CD14-positive monocyte (primary cell): ENCODE data around the gene SUPT4H1. TPM values are rescaled to one million over a fixed set of nuclear protein-coding genes. Genes with fewer than 3 reads are reported as not detected.

Experiments used
- DNase-seq, 3 donors: peaks; one replicate each; pipeline ENCODE4 v3.0.0-alpha.2; 2011 to 2022
- H2AFZ ChIP-seq: 2 replicates; pipeline ENCODE4 v1.6.0; 2012; ENCODE audit warnings: mild to moderate bottlenecking, low read depth, low read length, inconsistent platforms; ENCODE audit not compliant: insufficient read depth, poor library complexity, severe bottlenecking
- H3K27ac ChIP-seq, 2 donors: 1 replicate in 1 of 2; 2 replicates in 1 of 2; pipeline ENCODE4 v1.5.1; 2012 to 2013; ENCODE audit warnings: low read length in 2 of 2, control low read depth in 1 of 2, inconsistent platforms in 1 of 2, low read depth in 1 of 2, mild to moderate bottlenecking in 1 of 2
- H3K27me3 ChIP-seq, 2 donors: one replicate each; pipeline versions ENCODE4 v1.6.0 to v1.6.1; 2011 to 2013; ENCODE audit warnings: low read length in 2 of 2; ENCODE audit not compliant: control insufficient read depth in 2 of 2, insufficient read depth in 2 of 2
- H3K36me3 ChIP-seq, 2 donors: replicated peaks in 1 of 2; 1 replicate in 1 of 2; 2 replicates in 1 of 2; pipeline versions ENCODE4 v1.5.1 to v1.6.1; 2012 to 2013; ENCODE audit warnings: low read length in 2 of 2, control low read depth in 1 of 2, inconsistent platforms in 1 of 2, mild to moderate bottlenecking in 1 of 2; ENCODE audit not compliant: insufficient read depth in 2 of 2, control insufficient read depth in 1 of 2
- H3K4me1 ChIP-seq, 2 donors: 1 replicate in 1 of 2; 2 replicates in 1 of 2; pipeline versions ENCODE4 v1.5.1 to v1.6.1; 2012 to 2013; ENCODE audit warnings: low read length in 2 of 2, control low read depth in 1 of 2, inconsistent platforms in 1 of 2, mild to moderate bottlenecking in 1 of 2, moderate library complexity in 1 of 2; ENCODE audit not compliant: insufficient read depth in 2 of 2, control insufficient read depth in 1 of 2
- H3K4me2 ChIP-seq: replicated peaks from 2 replicates; pipeline ENCODE3; 2012; ENCODE audit warnings: low read length, moderate library complexity, mild to moderate bottlenecking; ENCODE audit not compliant: poor library complexity, severe bottlenecking; ENCODE audit errors: extremely low read depth
- H3K4me3 ChIP-seq, 3 experiments: fragments of 200-600 bp in 1 of 3; sonication (generic) in 1 of 3; replicated peaks in 1 of 3; 1 replicate in 2 of 3; 2 replicates in 1 of 3; pipeline ENCODE4 v1.5.1; 2011 to 2013; ENCODE audit warnings: low read length in 3 of 3, mild to moderate bottlenecking in 3 of 3, control low read depth in 2 of 3, low read depth in 2 of 3, inconsistent platforms in 1 of 3, moderate library complexity in 1 of 3
- H3K79me2 ChIP-seq: 2 replicates; pipeline ENCODE4 v1.6.0; 2012; ENCODE audit warnings: mild to moderate bottlenecking, control low read depth, inconsistent platforms, low read length, moderate library complexity; ENCODE audit not compliant: insufficient read depth
- H3K9ac ChIP-seq: 2 replicates; pipeline ENCODE4 v1.6.0; 2017; ENCODE audit warnings: low read length, mild to moderate bottlenecking; ENCODE audit not compliant: insufficient read depth, poor library complexity, severe bottlenecking
- H3K9me3 ChIP-seq, 2 donors: replicated peaks in 1 of 2; 1 replicate in 1 of 2; 2 replicates in 1 of 2; pipeline versions ENCODE4 v1.5.1 to v1.6.1; 2012 to 2013; ENCODE audit warnings: low read length in 2 of 2, control low read depth in 1 of 2; ENCODE audit not compliant: control insufficient read depth in 1 of 2, insufficient read depth in 1 of 2
- H4K20me1 ChIP-seq: 2 replicates; pipeline ENCODE4 v1.6.0; 2012; ENCODE audit warnings: mild to moderate bottlenecking, low read length, control low read depth, moderate library complexity; ENCODE audit not compliant: insufficient read depth
- H3K27ac Mint-ChIP-seq, 7 donors: one replicate each; pipeline ENCODE4 v1.8.0; 2020; ENCODE audit warnings: mild to moderate bottlenecking in 7 of 7, mixed read lengths in 7 of 7, moderate library complexity in 6 of 7, inconsistent platforms in 2 of 7
- H3K27me3 Mint-ChIP-seq, 3 donors: one replicate each; pipeline ENCODE4 v1.8.0; 2021 to 2022; ENCODE audit warnings: low read depth in 3 of 3, mild to moderate bottlenecking in 3 of 3, mixed read lengths in 3 of 3, moderate library complexity in 3 of 3, inconsistent platforms in 1 of 3
- H3K36me3 Mint-ChIP-seq, 2 donors: one replicate each; pipeline ENCODE4 v1.8.0; 2020; ENCODE audit warnings: mixed read lengths in 2 of 2, inconsistent platforms in 1 of 2, mild to moderate bottlenecking in 1 of 2
- H3K4me1 Mint-ChIP-seq: one replicate; pipeline ENCODE4 v1.8.0; 2020; ENCODE audit warnings: mild to moderate bottlenecking, mixed read lengths
- H3K4me3 Mint-ChIP-seq, 2 donors: one replicate each; pipeline ENCODE4 v1.8.0; 2020; ENCODE audit warnings: mild to moderate bottlenecking in 2 of 2, mixed read lengths in 2 of 2, moderate library complexity in 1 of 2
- H3K9me3 Mint-ChIP-seq, 7 donors: one replicate each; pipeline ENCODE4 v1.8.0; 2020 to 2022; ENCODE audit warnings: mixed read lengths in 7 of 7, mild to moderate bottlenecking in 6 of 7, moderate library complexity in 6 of 7, inconsistent platforms in 2 of 7
- WGBS: methylation state at CpG from one replicate; pipeline ENCODE4 v1.1.5; 2013; ENCODE audit warnings: missing lambda C conversion rate; ENCODE audit not compliant: insufficient coverage; 5-methylcytosine and 5-hydroxymethylcytosine counted together
- intact Hi-C, 2 donors: fragments of 100-400 bp; cut with micrococcal nuclease; formaldehyde crosslinking; loops; one replicate each; pipeline versions ENCODE4 v1.15.0 to v1.15.1; 2023
- polyA plus RNA-seq, 3 donors: library from polyadenylated mRNA; depleted of rRNA in 1 of 3; unstranded in 2 of 3; stranded (reverse) in 1 of 3; fragments of 300-500 nt in 2 of 3; fragments of >200 nt in 1 of 3; fragmentation: Illumina TruSeq in 2 of 3; gene quantifications; 1 replicate in 2 of 3; 2 replicates in 1 of 3; pipeline ENCODE4 v1.2.3, GENCODE V29; 2012 to 2021
- TF ChIP-seq, protein P1 (sequence below): fragments of 200-600 bp; IDR thresholded peaks from one replicate; pipeline ENCODE4 v1.8.0; 2022; ENCODE audit warnings: antibody characterized with exemption, mild to moderate bottlenecking

The SUPT4H1 gene
- polyA plus RNA-seq, 3 donors, result 144 to 251 (median 241) TPM

- 100% methylated on average over 1 of the region's 5 CpGs for WGBS
- no peak overlapping the region for H3K4me3 ChIP-seq
- H3K9me3 ChIP-seq, result no peaks in the 10 kb centered on the region
- no peak overlapping the region for H2AFZ ChIP-seq
- H3K4me1 ChIP-seq, result peaks cover 26 to 27% of the 10 kb centered on the region in 2 donors
- no peak overlapping the region for H3K4me2 ChIP-seq
- TF ChIP-seq, protein P1, sequence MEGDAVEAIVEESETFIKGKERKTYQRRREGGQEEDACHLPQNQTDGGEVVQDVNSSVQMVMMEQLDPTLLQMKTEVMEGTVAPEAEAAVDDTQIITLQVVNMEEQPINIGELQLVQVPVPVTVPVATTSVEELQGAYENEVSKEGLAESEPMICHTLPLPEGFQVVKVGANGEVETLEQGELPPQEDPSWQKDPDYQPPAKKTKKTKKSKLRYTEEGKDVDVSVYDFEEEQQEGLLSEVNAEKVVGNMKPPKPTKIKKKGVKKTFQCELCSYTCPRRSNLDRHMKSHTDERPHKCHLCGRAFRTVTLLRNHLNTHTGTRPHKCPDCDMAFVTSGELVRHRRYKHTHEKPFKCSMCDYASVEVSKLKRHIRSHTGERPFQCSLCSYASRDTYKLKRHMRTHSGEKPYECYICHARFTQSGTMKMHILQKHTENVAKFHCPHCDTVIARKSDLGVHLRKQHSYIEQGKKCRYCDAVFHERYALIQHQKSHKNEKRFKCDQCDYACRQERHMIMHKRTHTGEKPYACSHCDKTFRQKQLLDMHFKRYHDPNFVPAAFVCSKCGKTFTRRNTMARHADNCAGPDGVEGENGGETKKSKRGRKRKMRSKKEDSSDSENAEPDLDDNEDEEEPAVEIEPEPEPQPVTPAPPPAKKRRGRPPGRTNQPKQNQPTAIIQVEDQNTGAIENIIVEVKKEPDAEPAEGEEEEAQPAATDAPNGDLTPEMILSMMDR, result no peak
- no peaks in the 10 kb centered on the region for H3K27me3 ChIP-seq
- H3K36me3 ChIP-seq, result no peaks in the 10 kb centered on the region
- Mint-ChIP-seq H3K4me3 (no peak overlapping the region), H3K9me3 (peaks cover 0 to 2% (median 0%) of the 10 kb centered on the region in 7 donors), H3K36me3 (no peaks in the 10 kb centered on the region), H3K4me1 (peaks cover 31% of the 10 kb centered on the region), H3K27ac (peak overlapping the region in 1 of 7 donors; percentile 12), H3K27me3 (peaks cover 2 to 14% (median 7%) of the 10 kb centered on the region in 3 donors)
- no peaks in the 10 kb centered on the region for H3K79me2 ChIP-seq
- H3K27ac ChIP-seq, result no peak overlapping the region
- H4K20me1 ChIP-seq, result no peaks in the 10 kb centered on the region
- intact Hi-C loops, result no loop called here
- DNase-seq, result no peak
- no peak overlapping the region for H3K9ac ChIP-seq
Measured at GRCh38 chr17:58373003-58373402, 21.0 kb upstream of the SUPT4H1 start.

DNA sequence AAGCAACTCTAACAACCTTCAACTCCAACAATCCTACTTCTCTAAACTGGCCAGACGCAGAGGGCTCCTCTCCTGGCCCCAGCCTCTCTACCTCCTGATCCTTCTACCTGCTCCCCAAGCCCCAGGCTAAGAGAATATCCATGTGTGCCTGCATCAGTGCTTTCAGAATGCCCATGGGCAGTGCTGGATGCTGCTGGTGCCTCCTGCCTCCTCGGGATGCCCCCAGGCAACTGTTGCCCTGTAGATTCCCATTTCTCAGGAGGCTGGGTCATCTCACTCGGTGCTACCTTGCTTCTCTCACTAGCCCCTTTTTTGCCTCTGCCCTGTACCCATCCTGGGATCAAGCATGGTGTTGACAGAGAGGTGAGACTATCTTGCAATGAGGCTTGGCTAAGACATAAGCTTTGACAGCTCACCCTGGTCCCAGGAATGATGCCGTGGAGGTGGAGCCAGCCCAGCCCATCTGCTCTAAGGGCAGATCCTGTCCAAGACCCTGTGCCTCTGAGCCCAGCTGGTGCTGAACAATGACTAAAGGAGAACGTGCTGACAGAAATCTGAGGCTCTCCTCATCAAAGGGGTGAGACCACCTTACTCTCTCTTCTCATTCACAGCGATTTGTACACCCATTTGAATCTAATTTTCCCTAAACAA, 19.4 kb upstream of the SUPT4H1 start:
- H3K4me1 Mint-ChIP-seq, result peaks cover 21% of the 10 kb centered on the region
- Histone ChIP-seq H3K4me1 (peaks cover 16 to 17% of the 10 kb centered on the region in 2 donors), H2AFZ (no peak overlapping the region), H3K27me3 (no peaks in the 10 kb centered on the region), H4K20me1 (no peaks in the 10 kb centered on the region), H3K4me2 (no peak overlapping the region), H3K27ac (no peak overlapping the region), H3K9me3 (no peaks in the 10 kb centered on the region), H3K36me3 (no peaks in the 10 kb centered on the region), H3K79me2 (no peaks in the 10 kb centered on the region), H3K9ac (no peak overlapping the region), H3K4me3 (no peak overlapping the region)
- WGBS, result 95% methylated on average over 3 of the region's 6 CpGs
- peaks cover 2 to 14% (median 7%) of the 10 kb centered on the region in 3 donors for H3K27me3 Mint-ChIP-seq
- no peaks in the 10 kb centered on the region for H3K36me3 Mint-ChIP-seq
- no peak for DNase-seq
- no peak overlapping the region for H3K4me3 Mint-ChIP-seq
- peak overlapping the region in 1 of 7 donors; percentile 64 for H3K27ac Mint-ChIP-seq
- H3K9me3 Mint-ChIP-seq, result peaks cover 0 to 1% (median 0%) of the 10 kb centered on the region in 7 donors
- intact Hi-C loops, result no loop called here
- TF ChIP-seq, protein P1, result no peak
